Large intestine (tissue), 3 donors: ENCODE data around the gene CPNE2. TPM values are rescaled to one million over a fixed set of nuclear protein-coding genes. Genes with fewer than 3 reads are reported as not detected.
"Not testable (repeated sequence)": the region's sequence is repeated elsewhere in the genome, so short reads cannot be mapped to it uniquely, and the experiment has no call there.

ENCODE experiments used
- DNase-seq, 2 donors: peaks; one replicate each; pipeline versions ENCODE4 v3.0.0 to v3.0.0-alpha.2; 2013
- H3K27ac ChIP-seq: one replicate; pipeline ENCODE4 v1.5.1; 2013; ENCODE audit warnings: low read length
- H3K27me3 ChIP-seq: 2 replicates; pipeline ENCODE4 v1.6.1; 2013; ENCODE audit warnings: low read length; ENCODE audit not compliant: control insufficient read depth, insufficient read depth
- H3K36me3 ChIP-seq: 2 replicates; pipeline ENCODE4 v1.6.1; 2013; ENCODE audit warnings: low read length; ENCODE audit not compliant: control insufficient read depth, insufficient read depth
- H3K4me1 ChIP-seq: one replicate; pipeline ENCODE4 v1.6.1; 2013; ENCODE audit warnings: low read length; ENCODE audit not compliant: control insufficient read depth, insufficient read depth
- H3K4me3 ChIP-seq: one replicate; pipeline ENCODE4 v1.5.1; 2013; ENCODE audit warnings: low read length
- H3K9me3 ChIP-seq: one replicate; pipeline ENCODE4 v1.6.1; 2013; ENCODE audit warnings: mild to moderate bottlenecking, low read depth, low read length, moderate library complexity; ENCODE audit not compliant: control insufficient read depth
- WGBS: methylation state at CpG from one replicate; pipeline ENCODE4 v1.1.5; 2013; ENCODE audit warnings: low lambda C conversion rate; ENCODE audit not compliant: insufficient coverage; 5-methylcytosine and 5-hydroxymethylcytosine counted together
- polyA plus RNA-seq: library from polyadenylated mRNA; unstranded; fragments of 120-200 nt; gene quantifications from one replicate; pipeline ENCODE4 v1.2.1, GENCODE V29; 2013

The CPNE2 gene
- polyA plus RNA-seq, 1 donor = 22.6 TPM

- Histone ChIP-seq H3K4me3 (no peak overlapping the region), H3K9me3 (no peaks in the 10 kb centered on the region), H3K36me3 (no peaks in the 10 kb centered on the region), H3K27me3 (peaks cover 3% of the 10 kb centered on the region), H3K4me1 (no peaks in the 10 kb centered on the region), H3K27ac (no peak overlapping the region)
- WGBS = 90% methylated on average over 2 of the region's 7 CpGs
- no peak for DNase-seq
Observed at GRCh38 chr16:57069053-57069452, 23.3 kb upstream of the CPNE2 start.

- DNase-seq = no peak
- no peaks in the 10 kb centered on the region for H3K4me1 ChIP-seq
- no peaks in the 10 kb centered on the region for H3K9me3 ChIP-seq
- no peak overlapping the region for H3K4me3 ChIP-seq
- H3K27me3 ChIP-seq = peaks cover 3% of the 10 kb centered on the region
- no peak overlapping the region for H3K27ac ChIP-seq
- no CpG with 5 or more reads among the region's 8 CpGs for WGBS
- no peaks in the 10 kb centered on the region for H3K36me3 ChIP-seq
Observed at GRCh38 chr16:57069635-57070370, 22.6 kb upstream of the CPNE2 start.

GRCh38 chr16:57070424-57070823, 22.0 kb upstream of the CPNE2 start:
- no CpG with 5 or more reads among the region's 2 CpGs for WGBS
- Histone ChIP-seq H3K27ac (no peak overlapping the region), H3K27me3 (peaks cover 3% of the 10 kb centered on the region), H3K4me3 (no peak overlapping the region), H3K36me3 (no peaks in the 10 kb centered on the region), H3K4me1 (no peaks in the 10 kb centered on the region), H3K9me3 (no peaks in the 10 kb centered on the region)
- no peak for DNase-seq

- H3K36me3 ChIP-seq = not testable (repeated sequence)
- 97% methylated on average over 3 of the region's 4 CpGs for WGBS
Observed at GRCh38 chr16:57071081-57071732, 21.2 kb upstream of the CPNE2 start.

GRCh38 chr16:57071831-57072582, 20.4 kb upstream of the CPNE2 start:
- 100% methylated on average over 1 of the region's 3 CpGs for WGBS
- Histone ChIP-seq H3K4me3 (no peak overlapping the region), H3K36me3 (no peaks in the 10 kb centered on the region), H3K27ac (no peak overlapping the region), H3K27me3 (peaks cover 3% of the 10 kb centered on the region), H3K4me1 (no peaks in the 10 kb centered on the region), H3K9me3 (no peaks in the 10 kb centered on the region)
- no peak for DNase-seq

More at GRCh38 chr16:57071081-57071732, 21.2 kb upstream of the CPNE2 start:
- not testable (repeated sequence) for H3K4me3 ChIP-seq, H3K27me3 ChIP-seq, DNase-seq, H3K9me3 ChIP-seq, H3K4me1 ChIP-seq, H3K27ac ChIP-seq

- no peak overlapping the region for H3K27ac ChIP-seq
- no peak for DNase-seq
- no peak overlapping the region for H3K4me3 ChIP-seq
- no peaks in the 10 kb centered on the region for H3K9me3 ChIP-seq
- H3K27me3 ChIP-seq = no peaks in the 10 kb centered on the region
- WGBS = 80% methylated on average over 1 of the region's 8 CpGs
- no peaks in the 10 kb centered on the region for H3K4me1 ChIP-seq
- H3K36me3 ChIP-seq = no peaks in the 10 kb centered on the region
Observed at GRCh38 chr16:57072616-57073275, 19.6 kb upstream of the CPNE2 start.

- Histone ChIP-seq H3K4me1 (peaks cover 3% of the 10 kb centered on the region), H3K9me3 (no peaks in the 10 kb centered on the region), H3K4me3 (no peak overlapping the region), H3K27ac (no peak overlapping the region), H3K27me3 (no peaks in the 10 kb centered on the region), H3K36me3 (no peaks in the 10 kb centered on the region)
- no CpG with 5 or more reads among the region's 7 CpGs for WGBS
- DNase-seq = no peak
Observed at GRCh38 chr16:57077714-57078113, 14.7 kb upstream of the CPNE2 start.

GRCh38 chr16:57081744-57082143, 10.6 kb upstream of the CPNE2 start:
- H3K4me3 ChIP-seq = no peak overlapping the region
- no peaks in the 10 kb centered on the region for H3K36me3 ChIP-seq

GRCh38 chr16:57082664-57083063, 9.7 kb upstream of the CPNE2 start:
- no peaks in the 10 kb centered on the region for H3K9me3 ChIP-seq
- H3K27ac ChIP-seq = no peak overlapping the region
- H3K4me3 ChIP-seq = no peak overlapping the region
- no peak for DNase-seq
- no peaks in the 10 kb centered on the region for H3K27me3 ChIP-seq
- H3K36me3 ChIP-seq = no peaks in the 10 kb centered on the region
- no CpG with 5 or more reads among the region's 6 CpGs for WGBS
- peaks cover 3% of the 10 kb centered on the region for H3K4me1 ChIP-seq

More at GRCh38 chr16:57081744-57082143, 10.6 kb upstream of the CPNE2 start:
- H3K27me3 ChIP-seq = no peaks in the 10 kb centered on the region
- no peak overlapping the region for H3K27ac ChIP-seq
- no peak for DNase-seq
- H3K9me3 ChIP-seq = no peaks in the 10 kb centered on the region
- H3K4me1 ChIP-seq = peaks cover 3% of the 10 kb centered on the region

GRCh38 chr16:57083485-57084126, 8.8 kb upstream of the CPNE2 start:
- no peak for DNase-seq
- no peaks in the 10 kb centered on the region for H3K36me3 ChIP-seq
- no peaks in the 10 kb centered on the region for H3K27me3 ChIP-seq
- no peak overlapping the region for H3K4me3 ChIP-seq
- H3K27ac ChIP-seq = no peak overlapping the region
- no peaks in the 10 kb centered on the region for H3K9me3 ChIP-seq
- 63% methylated on average over 2 of the region's 7 CpGs for WGBS
- H3K4me1 ChIP-seq = peaks cover 7% of the 10 kb centered on the region
